HepG2 (cell line): Measurements from ENCODE around the gene APEX1. TPM values are rescaled to one million over a fixed set of nuclear protein-coding genes. Genes with fewer than 3 reads are reported as not detected.

Experiments
- ARID4A ChIP-seq: sonication (generic); formaldehyde crosslinking; IDR thresholded peaks from 2 replicates; pipeline ENCODE4 v1.5.0; 2020; ENCODE audit warnings: mild to moderate bottlenecking, missing genetic modification reagents, borderline replicate concordance
- HNF1B ChIP-seq: sonication (generic); formaldehyde crosslinking; IDR thresholded peaks from 2 replicates; pipeline ENCODE4 v1.5.1; 2020; ENCODE audit warnings: mild to moderate bottlenecking, moderate library complexity, missing genetic modification reagents
- MAX ChIP-seq: IDR thresholded peaks from 2 replicates; pipeline ENCODE4 v1.6.1; 2012; ENCODE audit warnings: inconsistent platforms
- SKI ChIP-seq: fragments of 450-650 bp; IDR thresholded peaks from one replicate; pipeline ENCODE4 v1.6.1; 2018; ENCODE audit warnings: mild to moderate bottlenecking; ENCODE audit not compliant: partially characterized antibody
- TRAFD1 ChIP-seq: sonication (generic); formaldehyde crosslinking; IDR thresholded peaks from 2 replicates; pipeline ENCODE4 v1.5.1; 2020; ENCODE audit warnings: missing genetic modification reagents, mild to moderate bottlenecking, borderline replicate concordance
- ZBTB33 ChIP-seq: sonication (generic); formaldehyde crosslinking; IDR thresholded peaks from 2 replicates; pipeline ENCODE4 v1.4.0; 2020; ENCODE audit warnings: missing genetic modification reagents
- ZFX ChIP-seq: sonication (generic); formaldehyde crosslinking; IDR thresholded peaks from 2 replicates; pipeline ENCODE4 v1.4.0; 2020; ENCODE audit warnings: mild to moderate bottlenecking, low read depth, missing genetic modification reagents, moderate library complexity
- ZNF280D ChIP-seq: sonication (generic); formaldehyde crosslinking; IDR thresholded peaks from 2 replicates; pipeline ENCODE4 v1.5.1; 2020; ENCODE audit warnings: mild to moderate bottlenecking, missing genetic modification reagents
- ZNF44 ChIP-seq: sonication (generic); formaldehyde crosslinking; IDR thresholded peaks from 2 replicates; pipeline ENCODE4 v1.5.1; 2020; ENCODE audit warnings: mild to moderate bottlenecking, missing genetic modification reagents
- ZNF451 ChIP-seq: sonication (generic); formaldehyde crosslinking; IDR thresholded peaks from 2 replicates; pipeline ENCODE4 v1.5.0; 2020; ENCODE audit warnings: mild to moderate bottlenecking, missing genetic modification reagents
- polyA plus RNA-seq, 8 experiments: library from polyadenylated mRNA; depleted of rRNA in 3 of 8; stranded (reverse) in 7 of 8; unstranded in 1 of 8; fragments of >200 nt; fragmentation: Illumina TruSeq in 4 of 8; extraction: Trizol in 4 of 8; gene quantifications; 2 replicates each; pipeline versions ENCODE4 v1.2.1 to v1.2.3, GENCODE V29; 2011 to 2016; ENCODE audit warnings: low read depth in 4 of 8, missing spikeins in 1 of 8, mixed read lengths in 1 of 8; ENCODE audit not compliant: insufficient read depth in 1 of 8
- total RNA-seq, 5 experiments: library from RNA; depleted of rRNA; stranded (reverse); fragments of >200 nt; fragmentation: Illumina TruSeq; extraction: Trizol; gene quantifications; 2 replicates each; pipeline ENCODE4 v1.2.3, GENCODE V29; 2016; ENCODE audit warnings: low read depth in 1 of 5

Gene APEX1
- total and polyA plus RNA-seq, 2 of the 13 experiments (the other 11 are each of a cell fraction or from before 2014, with no cell fraction given), result 171 to 405 TPM

GRCh38 chr14:20429801-20430669 is 25.0 kb upstream of the APEX1 start (continued):
- peak; percentile 79 for TF ChIP-seq ZNF280D (CRISPR knock-in tag)
- no peak for TF ChIP-seq TRAFD1 (CRISPR knock-in tag)
- TF ChIP-seq ZFX (CRISPR knock-in tag), result peak; percentile 79
- TF ChIP-seq ARID4A, result peak; percentile 54; the same call in 1 of the 2 replicates
- peak; percentile 26 for TF ChIP-seq SKI
- peak; percentile 87 for TF ChIP-seq MAX
- TF ChIP-seq ZBTB33 (CRISPR knock-in tag), result 0 out of 2 replicates have a peak, but pooled peaks have one; percentile 26
- TF ChIP-seq ZNF44 (CRISPR knock-in tag), result no peak
- peak; percentile 51; the same call in 1 of the 2 replicates for TF ChIP-seq HNF1B
- TF ChIP-seq ZNF451 (CRISPR knock-in tag), result 0 out of 2 replicates have a peak, but pooled peaks have one; percentile 56
